Right atrium auricular region (tissue), 2 donors: Measurements from ENCODE around the gene GOLGA8Q. TPM values are rescaled to one million over a fixed set of nuclear protein-coding genes. Genes with fewer than 3 reads are reported as not detected.
"Not testable (repeated sequence)": the region's sequence is repeated elsewhere in the genome, so short reads cannot be mapped to it uniquely, and the experiment has no call there.

Source experiments
- DNase-seq: peaks from one replicate; pipeline ENCODE4 v3.0.0-alpha.2; 2019; ENCODE audit warnings: low spot score
- H3K27ac ChIP-seq, 2 donors: fragments of 200-600 bp; sonication (generic); 1 replicate in 1 of 2; 2 replicates in 1 of 2; pipeline ENCODE4 v1.5.1; 2016 to 2019
- H3K27me3 ChIP-seq, 2 donors: fragments of 200-600 bp; sonication (generic); one replicate each; pipeline versions ENCODE4 v1.5.1 to v1.6.0; 2017 to 2019
- H3K36me3 ChIP-seq: fragments of 200-600 bp; sonication (generic); one replicate; pipeline ENCODE4 v1.5.1; 2016
- H3K4me1 ChIP-seq, 2 donors: fragments of 200-600 bp; sonication (generic); one replicate each; pipeline versions ENCODE4 v1.5.1 to v1.6.0; 2017 to 2019
- H3K4me3 ChIP-seq, 2 donors: fragments of 200-600 bp; sonication (generic); 1 replicate in 1 of 2; 2 replicates in 1 of 2; pipeline ENCODE4 v1.5.1; 2017 to 2019; ENCODE audit warnings: mild to moderate bottlenecking in 1 of 2, moderate library complexity in 1 of 2
- H3K9me3 ChIP-seq, 2 donors: fragments of 200-600 bp; sonication (generic); one replicate each; pipeline ENCODE4 v1.5.1; 2019
- CTCF ChIP-seq, 2 donors: fragments of 200-600 bp; sonication (generic); IDR thresholded peaks; one replicate each; pipeline ENCODE4 v1.5.1; 2019; ENCODE audit warnings: antibody characterized with exemption in 2 of 2
- total RNA-seq, 2 donors: library from RNA; depleted of rRNA; stranded (reverse); fragments of >200 nt; gene quantifications; one replicate each; pipeline ENCODE4 v1.1.0, GENCODE V29; 2016

The GOLGA8Q gene
- total RNA-seq = 1 to 10 TPM in 1 of 2 donors, under 1 TPM in 1; 0.70 to 1.2 TPM

- H3K36me3 ChIP-seq, H3K4me3 ChIP-seq, DNase-seq, H3K27ac ChIP-seq, H3K27me3 ChIP-seq, H3K4me1 ChIP-seq, H3K9me3 ChIP-seq: not testable (repeated sequence)
Measured at GRCh38 chr15:30551750-30552149, at the start of gene GOLGA8Q. GOLGA8Q (plus strand) TSS chr15:30552050; CDS start chr15:30552078, 28 bp downstream.

GRCh38 chr15:30502904-30503781 is 48.7 kb upstream of the GOLGA8Q start:
- not testable (repeated sequence) for H3K4me1 ChIP-seq, H3K36me3 ChIP-seq, H3K27ac ChIP-seq, H3K4me3 ChIP-seq, H3K27me3 ChIP-seq, DNase-seq, H3K9me3 ChIP-seq

- not testable (repeated sequence) for H3K4me1 ChIP-seq, H3K27ac ChIP-seq, H3K9me3 ChIP-seq, H3K36me3 ChIP-seq, H3K4me3 ChIP-seq, H3K27me3 ChIP-seq, DNase-seq
Measured at GRCh38 chr15:30504162-30504843, 47.5 kb upstream of the GOLGA8Q start.

GRCh38 chr15:30514545-30514944 is 37.3 kb upstream of the GOLGA8Q start:
- not testable (repeated sequence) for H3K4me3 ChIP-seq, DNase-seq, H3K4me1 ChIP-seq, H3K27me3 ChIP-seq, H3K36me3 ChIP-seq, H3K27ac ChIP-seq, H3K9me3 ChIP-seq

GRCh38 chr15:30523453-30524243 is 28.2 kb upstream of the GOLGA8Q start:
- H3K27me3 ChIP-seq, DNase-seq, H3K36me3 ChIP-seq, H3K27ac ChIP-seq, H3K9me3 ChIP-seq, H3K4me1 ChIP-seq, H3K4me3 ChIP-seq: not testable (repeated sequence)

- not testable (repeated sequence) for H3K27ac ChIP-seq, H3K9me3 ChIP-seq, DNase-seq, H3K27me3 ChIP-seq, H3K4me1 ChIP-seq, H3K36me3 ChIP-seq, H3K4me3 ChIP-seq
Measured at GRCh38 chr15:30525912-30526311, 25.9 kb upstream of the GOLGA8Q start.

- H3K27ac ChIP-seq, DNase-seq, H3K36me3 ChIP-seq, H3K4me1 ChIP-seq, H3K27me3 ChIP-seq, H3K9me3 ChIP-seq, H3K4me3 ChIP-seq: not testable (repeated sequence)
Measured at GRCh38 chr15:30529049-30529448, 22.8 kb upstream of the GOLGA8Q start.

- peak; percentile 22 to 38 for TF ChIP-seq CTCF (IDR thresholded peaks at IDR 0.05)
- not testable (repeated sequence) for H3K36me3 ChIP-seq, H3K27ac ChIP-seq, H3K4me1 ChIP-seq, H3K4me3 ChIP-seq, H3K27me3 ChIP-seq, DNase-seq, H3K9me3 ChIP-seq
Measured at GRCh38 chr15:30566949-30567348, 15.1 kb downstream of the GOLGA8Q start.

GRCh38 chr15:30573012-30573491 is 21.2 kb downstream of the GOLGA8Q start:
- peak overlapping the region; percentile 25 to 43 for H3K4me3 ChIP-seq
- not testable (repeated sequence) for H3K27ac ChIP-seq

GRCh38 chr15:30579394-30579970 is 27.6 kb downstream of the GOLGA8Q start:
- not testable (repeated sequence) for H3K27me3 ChIP-seq

More at GRCh38 chr15:30573012-30573491, 21.2 kb downstream of the GOLGA8Q start:
- not testable (repeated sequence) for H3K4me1 ChIP-seq, H3K9me3 ChIP-seq, H3K36me3 ChIP-seq, H3K27me3 ChIP-seq, DNase-seq

GRCh38 chr15:30580716-30581115 is 28.9 kb downstream of the GOLGA8Q start:
- not testable (repeated sequence) for H3K4me3 ChIP-seq, DNase-seq, H3K27ac ChIP-seq

More at GRCh38 chr15:30579394-30579970, 27.6 kb downstream of the GOLGA8Q start:
- H3K9me3 ChIP-seq, H3K27ac ChIP-seq, DNase-seq, H3K36me3 ChIP-seq, H3K4me1 ChIP-seq, H3K4me3 ChIP-seq: not testable (repeated sequence)

More at GRCh38 chr15:30580716-30581115, 28.9 kb downstream of the GOLGA8Q start:
- H3K36me3 ChIP-seq, H3K4me1 ChIP-seq, H3K27me3 ChIP-seq, H3K9me3 ChIP-seq: not testable (repeated sequence)
